KMS-11 (cell line): Measurements from ENCODE around the gene RNF133.
"Not testable (repeated sequence)": the region's sequence is repeated elsewhere in the genome, so short reads cannot be mapped to it uniquely, and the experiment has no call there.

Experiments
- H2AFZ ChIP-seq: fragments of 200-600 bp; sonication (generic); 2 replicates; pipeline ENCODE4 v1.6.1; 2016; ENCODE audit warnings: antibody characterized with exemption, mixed run types, low read depth
- H3K27ac ChIP-seq: fragments of 200-600 bp; sonication (generic); 2 replicates; pipeline ENCODE4 v1.6.1; 2016; ENCODE audit warnings: mild to moderate bottlenecking, mixed run types
- H3K27me3 ChIP-seq: fragments of 200-600 bp; sonication (generic); 2 replicates; pipeline ENCODE4 v1.6.1; 2017; ENCODE audit warnings: mild to moderate bottlenecking, low read depth, mixed run types, moderate library complexity; ENCODE audit not compliant: insufficient read depth
- H3K36me3 ChIP-seq: fragments of 200-600 bp; sonication (generic); 2 replicates; pipeline ENCODE4 v1.6.1; 2017; ENCODE audit warnings: mild to moderate bottlenecking, mixed run types; ENCODE audit not compliant: insufficient read depth
- H3K4me1 ChIP-seq: fragments of 200-600 bp; sonication (generic); 2 replicates; pipeline ENCODE4 v1.6.1; 2016; ENCODE audit warnings: mild to moderate bottlenecking, low read depth, mixed run types; ENCODE audit not compliant: poor library complexity, severe bottlenecking
- H3K4me2 ChIP-seq: fragments of 200-600 bp; sonication (generic); 2 replicates; pipeline ENCODE4 v1.7.0; 2016; ENCODE audit warnings: mild to moderate bottlenecking, mixed run types
- H3K4me3 ChIP-seq: fragments of 200-600 bp; sonication (generic); IDR thresholded peaks from 2 replicates; pipeline ENCODE4 v1.6.1; 2017; ENCODE audit warnings: low read depth, low read length, mixed read lengths; ENCODE audit not compliant: insufficient read depth
- H3K79me2 ChIP-seq: fragments of 200-600 bp; sonication (generic); 2 replicates; pipeline ENCODE4 v1.6.1; 2016; ENCODE audit warnings: low read depth, mixed run types; ENCODE audit not compliant: insufficient read depth
- H3K9ac ChIP-seq: fragments of 200-600 bp; sonication (generic); 2 replicates; pipeline ENCODE4 v1.6.1; 2016; ENCODE audit warnings: mild to moderate bottlenecking, mixed run types
- H4K20me1 ChIP-seq: fragments of 200-600 bp; sonication (generic); 2 replicates; pipeline ENCODE4 v1.6.1; 2016; ENCODE audit warnings: mild to moderate bottlenecking, mixed run types; ENCODE audit not compliant: insufficient read depth
- TF ChIP-seq, protein P1 (sequence below): fragments of 200-600 bp; sonication (generic); conservative IDR thresholded peaks from 2 replicates; pipeline ENCODE4 v1.6.1; 2017; ENCODE audit warnings: low read depth, mild to moderate bottlenecking, antibody characterized with exemption, low read length, moderate library complexity, mixed read lengths

The RNF133 gene

DNA sequence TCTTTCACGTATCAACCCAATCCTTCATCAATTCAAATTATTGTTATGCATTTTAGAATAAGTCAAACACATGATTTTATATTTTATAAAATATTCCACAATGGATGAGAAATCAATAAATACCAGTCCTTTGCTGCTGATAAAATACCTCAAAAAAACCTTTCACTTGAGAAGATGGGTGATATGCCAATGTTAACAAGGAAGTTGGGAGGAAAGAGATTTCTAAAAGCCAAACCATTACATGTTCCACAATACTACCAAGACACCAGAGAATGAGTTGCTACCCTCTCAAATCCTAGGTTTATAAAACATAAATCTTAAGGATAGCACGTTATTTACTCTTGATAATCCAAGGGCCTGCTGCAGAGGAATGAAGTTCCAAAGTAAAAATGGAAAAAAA, 14.4 kb downstream of the RNF133 start:
- Histone ChIP-seq H2AFZ (no peak overlapping the region), H3K9ac (no peak overlapping the region), H3K36me3 (no peaks in the 10 kb centered on the region), H3K27me3 (no peaks in the 10 kb centered on the region), H3K4me1 (no peaks in the 10 kb centered on the region), H3K79me2 (no peaks in the 10 kb centered on the region), H3K4me3 (no peak overlapping the region), H4K20me1 (no peaks in the 10 kb centered on the region), H3K4me2 (no peak overlapping the region), H3K27ac (no peak overlapping the region)
- TF ChIP-seq, protein P1, sequence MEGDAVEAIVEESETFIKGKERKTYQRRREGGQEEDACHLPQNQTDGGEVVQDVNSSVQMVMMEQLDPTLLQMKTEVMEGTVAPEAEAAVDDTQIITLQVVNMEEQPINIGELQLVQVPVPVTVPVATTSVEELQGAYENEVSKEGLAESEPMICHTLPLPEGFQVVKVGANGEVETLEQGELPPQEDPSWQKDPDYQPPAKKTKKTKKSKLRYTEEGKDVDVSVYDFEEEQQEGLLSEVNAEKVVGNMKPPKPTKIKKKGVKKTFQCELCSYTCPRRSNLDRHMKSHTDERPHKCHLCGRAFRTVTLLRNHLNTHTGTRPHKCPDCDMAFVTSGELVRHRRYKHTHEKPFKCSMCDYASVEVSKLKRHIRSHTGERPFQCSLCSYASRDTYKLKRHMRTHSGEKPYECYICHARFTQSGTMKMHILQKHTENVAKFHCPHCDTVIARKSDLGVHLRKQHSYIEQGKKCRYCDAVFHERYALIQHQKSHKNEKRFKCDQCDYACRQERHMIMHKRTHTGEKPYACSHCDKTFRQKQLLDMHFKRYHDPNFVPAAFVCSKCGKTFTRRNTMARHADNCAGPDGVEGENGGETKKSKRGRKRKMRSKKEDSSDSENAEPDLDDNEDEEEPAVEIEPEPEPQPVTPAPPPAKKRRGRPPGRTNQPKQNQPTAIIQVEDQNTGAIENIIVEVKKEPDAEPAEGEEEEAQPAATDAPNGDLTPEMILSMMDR: no peak

DNA sequence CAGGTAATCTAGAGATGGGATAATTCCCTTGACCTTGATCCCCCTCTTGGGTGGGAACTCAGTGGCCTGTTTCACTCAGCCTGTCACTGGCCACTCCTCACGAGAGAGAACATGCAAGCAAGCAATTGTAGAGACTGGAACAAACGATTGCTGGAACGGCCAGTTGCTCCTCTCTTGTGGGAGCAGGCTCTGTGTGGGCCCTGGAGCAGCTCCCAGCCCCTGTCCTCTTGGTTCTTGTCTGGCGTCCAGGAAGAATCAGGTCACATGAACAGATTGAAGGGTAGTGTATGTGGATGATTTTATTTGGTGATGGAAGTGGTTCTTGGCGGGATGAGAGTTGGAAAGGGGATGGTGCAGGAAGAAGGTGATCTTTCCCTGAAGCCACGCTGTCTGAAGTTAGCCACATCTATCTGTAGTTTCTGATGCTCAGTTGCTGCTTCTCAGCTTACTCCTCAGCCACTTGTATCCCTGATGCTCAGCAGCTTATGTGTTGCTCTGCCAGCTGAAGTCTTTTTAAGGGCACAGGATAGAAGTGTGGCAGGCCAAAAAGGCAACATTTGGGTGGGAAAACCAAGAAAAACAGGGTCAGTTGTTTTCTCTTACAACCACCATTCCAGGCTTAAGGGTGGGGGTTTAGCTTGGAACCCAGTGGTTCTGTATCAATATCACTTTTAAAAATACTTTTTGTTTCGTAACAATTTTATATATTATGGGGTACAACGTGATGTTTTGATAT, 15.9 kb downstream of the RNF133 start:
- Histone ChIP-seq H3K4me3 (no peak overlapping the region), H4K20me1 (no peaks in the 10 kb centered on the region), H2AFZ (no peak overlapping the region), H3K4me1 (no peaks in the 10 kb centered on the region), H3K27me3 (no peaks in the 10 kb centered on the region), H3K79me2 (no peaks in the 10 kb centered on the region), H3K36me3 (no peaks in the 10 kb centered on the region), H3K4me2 (no peak overlapping the region), H3K27ac (no peak overlapping the region), H3K9ac (no peak overlapping the region)
- TF ChIP-seq, protein P1: no peak

DNA sequence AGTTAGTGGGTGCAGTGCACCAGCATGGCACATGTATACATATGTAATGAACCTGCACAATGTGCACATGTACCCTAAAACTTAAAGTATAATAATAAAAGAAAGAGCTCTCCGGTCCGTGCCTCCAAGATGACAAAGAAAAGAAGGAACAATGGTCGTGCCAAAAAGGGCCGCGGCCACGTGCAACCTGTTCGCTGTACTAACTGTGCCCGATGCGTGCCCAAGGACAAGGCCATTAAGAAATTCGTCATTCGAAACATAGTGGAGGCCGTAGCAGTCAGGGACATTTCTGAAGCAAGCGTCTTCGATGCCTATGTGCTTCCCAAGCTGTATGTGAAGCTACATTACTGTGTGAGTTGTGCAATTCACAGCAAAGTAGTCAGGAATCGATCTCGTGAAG, 17.7 kb downstream of the RNF133 start:
- not testable (repeated sequence) for H3K27ac ChIP-seq, H3K4me1 ChIP-seq, H3K27me3 ChIP-seq, H2AFZ ChIP-seq, H3K4me2 ChIP-seq, H3K9ac ChIP-seq, H3K79me2 ChIP-seq, H4K20me1 ChIP-seq, H3K36me3 ChIP-seq, H3K4me3 ChIP-seq

DNA sequence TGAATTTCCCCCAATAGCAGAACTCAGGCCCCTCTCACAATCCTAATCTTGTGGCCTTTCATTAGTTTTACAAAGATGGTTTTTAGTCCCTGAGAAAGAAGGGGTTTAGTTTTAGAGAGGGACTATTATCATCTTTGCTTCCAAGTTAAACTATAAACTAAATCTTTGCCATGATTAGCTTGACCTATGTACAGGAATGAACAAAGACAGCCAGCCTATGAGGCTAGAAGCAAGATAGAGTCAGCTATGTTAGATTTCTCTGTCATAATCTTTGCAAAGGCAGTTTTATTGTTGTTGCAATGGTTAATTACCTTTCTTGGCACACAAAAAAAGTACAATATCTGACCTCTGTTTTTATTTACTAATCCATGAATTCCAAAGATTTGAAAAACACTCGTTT, 19.1 kb downstream of the RNF133 start:
- Histone ChIP-seq H3K4me3 (no peak overlapping the region), H3K9ac (no peak overlapping the region), H4K20me1 (no peaks in the 10 kb centered on the region), H3K4me2 (no peak overlapping the region), H3K27me3 (no peaks in the 10 kb centered on the region), H3K79me2 (no peaks in the 10 kb centered on the region), H3K36me3 (no peaks in the 10 kb centered on the region), H3K27ac (no peak overlapping the region), H2AFZ (no peak overlapping the region), H3K4me1 (no peaks in the 10 kb centered on the region)
- TF ChIP-seq, protein P1: no peak

- not testable (repeated sequence) for H2AFZ ChIP-seq, H3K4me2 ChIP-seq, H3K4me3 ChIP-seq, H3K9ac ChIP-seq, H3K79me2 ChIP-seq, H3K27me3 ChIP-seq, H3K4me1 ChIP-seq, H3K27ac ChIP-seq, H4K20me1 ChIP-seq, H3K36me3 ChIP-seq
Measured at GRCh38 chr7:122679269-122679709, 19.6 kb downstream of the RNF133 start.
